Stimulated activated naive B cell treated with anti-CD40 and anti-IgM and Interleukin-4, amounts not matched to agents 10 μg/mL and 1 μg/mL and 100 μg/mL, for 72 hours (primary cell): ENCODE data around the gene BANF1.

ENCODE experiments used
- ATAC-seq, 2 donors: fragments of 150-1000 bp; cut with Tn5 transposase; replicated peaks; 2 replicates each; pipeline ENCODE4 v1.10.0; 2021; ENCODE audit warnings: moderate library complexity in 1 of 2
- DNase-seq: peaks from one replicate; pipeline ENCODE4 v3.0.0; 2021
- H3K27ac Mint-ChIP-seq: one replicate; pipeline ENCODE4 v1.8.0; 2022; ENCODE audit warnings: mild to moderate bottlenecking, mixed read lengths
- H3K27me3 Mint-ChIP-seq, 2 donors: one replicate each; pipeline ENCODE4 v1.8.0; 2022; ENCODE audit warnings: mixed read lengths in 2 of 2
- H3K36me3 Mint-ChIP-seq, 2 donors: one replicate each; pipeline ENCODE4 v1.8.0; 2022; ENCODE audit warnings: mixed read lengths in 2 of 2, mild to moderate bottlenecking in 1 of 2
- H3K4me1 Mint-ChIP-seq, 2 donors: one replicate each; pipeline ENCODE4 v1.8.0; 2022; ENCODE audit warnings: mixed read lengths in 2 of 2, mild to moderate bottlenecking in 1 of 2
- H3K4me3 Mint-ChIP-seq, 2 donors: one replicate each; pipeline ENCODE4 v1.8.0; 2022; ENCODE audit warnings: mild to moderate bottlenecking in 2 of 2, mixed read lengths in 2 of 2, moderate library complexity in 1 of 2
- H3K9me3 Mint-ChIP-seq, 2 donors: one replicate each; pipeline ENCODE4 v1.8.0; 2022; ENCODE audit warnings: mixed read lengths in 2 of 2, mild to moderate bottlenecking in 1 of 2

BANF1 gene, protein sequence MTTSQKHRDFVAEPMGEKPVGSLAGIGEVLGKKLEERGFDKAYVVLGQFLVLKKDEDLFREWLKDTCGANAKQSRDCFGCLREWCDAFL

DNA sequence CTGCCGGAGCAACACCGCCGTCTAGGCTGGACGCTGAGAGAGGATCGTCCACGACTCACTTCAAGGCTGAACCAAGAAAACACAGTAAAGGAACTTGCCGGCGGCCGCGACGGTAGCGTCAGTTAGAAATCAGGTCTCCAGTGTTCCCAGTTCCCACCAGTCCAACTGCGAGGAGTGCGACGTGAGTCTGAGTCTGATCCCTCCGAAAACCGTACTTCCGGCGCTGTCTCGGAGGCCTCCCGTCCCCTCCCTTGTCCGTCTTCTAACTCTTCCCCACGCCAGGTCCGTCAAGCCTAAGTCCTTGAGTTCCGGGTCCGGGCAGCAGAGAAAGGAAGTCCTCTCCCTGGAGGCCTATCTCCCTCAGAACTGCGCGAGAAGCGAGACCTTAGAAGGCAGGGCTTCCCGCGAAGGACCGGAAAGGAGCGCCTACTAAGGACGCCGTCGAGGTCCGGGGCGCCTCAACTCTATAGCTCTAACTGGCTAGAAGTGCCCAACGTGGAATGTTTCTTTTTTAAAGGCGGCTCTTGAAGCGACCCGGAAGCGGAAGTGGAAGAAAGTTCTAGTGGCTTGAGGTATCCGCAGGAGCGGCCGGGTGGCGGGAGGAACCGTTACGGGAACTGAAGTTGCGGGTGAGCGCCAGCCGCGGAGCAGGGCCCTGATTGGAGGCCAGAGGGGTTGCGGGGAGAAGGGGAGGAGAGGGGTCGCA, at the start of gene BANF1, which contains the start of gene EIF1AD:
BANF1 (plus strand) TSS at position 562 of the 706 bp plus-strand sequence. CDS start 748 bp downstream, outside the sequence.
EIF1AD (minus strand) TSS at position 216 of the 706 bp plus-strand sequence. CDS start 1,768 bp downstream, outside the sequence.
- peak within 1 kb of the TSS; percentile 99 for H3K27ac Mint-ChIP-seq
- no peaks in the 10 kb centered on the region for H3K9me3 Mint-ChIP-seq
- H3K4me1 Mint-ChIP-seq = peaks cover 29 to 34% of the 10 kb centered on the region in 2 donors
- no peaks in the 10 kb centered on the region for H3K27me3 Mint-ChIP-seq
- peak; percentile 90 to 93 for ATAC-seq
- H3K36me3 Mint-ChIP-seq = peaks cover 42 to 65% of the 10 kb centered on the region in 2 donors
- peak; percentile 95 for DNase-seq
- H3K4me3 Mint-ChIP-seq = peak within 1 kb of the TSS; percentile 91 to 99

DNA sequence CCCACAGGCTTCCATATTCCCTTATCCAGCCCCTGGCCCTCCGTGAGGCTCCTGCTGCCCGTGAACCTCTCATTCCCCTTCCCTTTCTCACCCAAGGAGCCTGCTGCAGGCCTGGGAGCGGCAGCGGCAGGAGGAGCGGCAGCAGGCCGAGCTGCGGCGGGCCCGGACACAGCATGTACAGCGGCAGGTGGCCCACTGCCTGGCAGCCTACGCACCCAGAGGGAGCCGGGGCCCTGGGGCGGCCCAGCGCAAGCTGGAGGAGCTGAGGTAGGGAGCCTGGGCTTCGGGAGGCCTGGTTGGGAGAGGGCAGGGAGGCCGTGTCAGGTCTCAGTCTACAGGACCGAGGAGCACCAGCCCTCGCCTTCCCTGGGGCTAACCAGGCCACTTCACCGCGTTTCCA, 48.8 kb upstream of the BANF1 start:
- no peaks in the 10 kb centered on the region for H3K36me3 Mint-ChIP-seq
- H3K27me3 Mint-ChIP-seq = peaks cover 0 to under 1% of the 10 kb centered on the region in 2 donors
- no peaks in the 10 kb centered on the region for H3K9me3 Mint-ChIP-seq
- no peak overlapping the region for H3K27ac Mint-ChIP-seq
- peaks cover 15 to 22% of the 10 kb centered on the region in 2 donors for H3K4me1 Mint-ChIP-seq
- no peak for DNase-seq
- H3K4me3 Mint-ChIP-seq = no peak overlapping the region
- no peak for ATAC-seq

GRCh38 chr11:65954771-65955170, 47.5 kb upstream of the BANF1 start:
- Mint-ChIP-seq H3K9me3 (no peaks in the 10 kb centered on the region), H3K4me3 (no peak overlapping the region), H3K36me3 (no peaks in the 10 kb centered on the region), H3K4me1 (peaks cover 15 to 23% of the 10 kb centered on the region in 2 donors), H3K27ac (no peak overlapping the region), H3K27me3 (no peaks in the 10 kb centered on the region)
- ATAC-seq (no peak), DNase-seq (no peak)

GRCh38 chr11:65958291-65958690, 44.0 kb upstream of the BANF1 start:
- no peak for ATAC-seq
- Mint-ChIP-seq H3K36me3 (peaks cover 6 to 15% of the 10 kb centered on the region in 2 donors), H3K27ac (peak overlapping the region; percentile 37), H3K27me3 (no peaks in the 10 kb centered on the region), H3K4me1 (peaks cover 33 to 36% of the 10 kb centered on the region in 2 donors), H3K4me3 (no peak overlapping the region), H3K9me3 (no peaks in the 10 kb centered on the region)
- no peak for DNase-seq

GRCh38 chr11:65958774-65959420, 43.4 kb upstream of the BANF1 start:
- Mint-ChIP-seq H3K4me1 (peaks cover 35 to 42% of the 10 kb centered on the region in 2 donors), H3K4me3 (no peak overlapping the region), H3K36me3 (peaks cover 8 to 15% of the 10 kb centered on the region in 2 donors)

DNA sequence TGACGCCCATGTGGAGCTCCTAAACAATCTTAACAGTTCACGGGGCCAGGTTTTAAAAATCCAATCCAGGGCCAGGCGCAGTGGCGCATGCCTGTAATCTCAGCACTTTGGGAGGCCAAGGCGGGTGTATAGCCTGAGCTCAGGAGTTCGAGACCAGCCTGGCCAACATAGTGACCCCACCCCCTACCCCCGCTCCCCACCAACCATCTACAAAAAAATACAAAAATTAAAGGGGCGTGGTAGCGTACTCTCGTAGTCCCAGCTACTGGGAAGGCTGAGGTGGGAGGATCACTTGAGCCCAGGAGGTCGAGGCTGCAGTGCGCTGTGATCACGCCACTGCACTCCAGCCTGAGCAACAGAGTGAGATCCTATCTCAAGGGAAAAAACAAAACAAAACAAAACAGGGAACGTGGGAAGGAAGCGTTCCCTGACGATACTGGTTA, 41.5 kb upstream of the BANF1 start:
- peaks cover 23 to 32% of the 10 kb centered on the region in 2 donors for H3K36me3 Mint-ChIP-seq
- ATAC-seq (peak; percentile 4 to 5), DNase-seq (no peak)
- H3K27me3 Mint-ChIP-seq = no peaks in the 10 kb centered on the region
- H3K4me3 Mint-ChIP-seq = peak overlapping the region; percentile 95 to 98
- H3K4me1 Mint-ChIP-seq = peaks cover 40 to 55% of the 10 kb centered on the region in 2 donors
- no peaks in the 10 kb centered on the region for H3K9me3 Mint-ChIP-seq
- peak overlapping the region; percentile 99 for H3K27ac Mint-ChIP-seq

More at GRCh38 chr11:65958774-65959420, 43.4 kb upstream of the BANF1 start:
- no peak overlapping the region for H3K27ac Mint-ChIP-seq
- H3K9me3 Mint-ChIP-seq = no peaks in the 10 kb centered on the region
- DNase-seq = no peak
- no peaks in the 10 kb centered on the region for H3K27me3 Mint-ChIP-seq
- ATAC-seq = no peak

DNA sequence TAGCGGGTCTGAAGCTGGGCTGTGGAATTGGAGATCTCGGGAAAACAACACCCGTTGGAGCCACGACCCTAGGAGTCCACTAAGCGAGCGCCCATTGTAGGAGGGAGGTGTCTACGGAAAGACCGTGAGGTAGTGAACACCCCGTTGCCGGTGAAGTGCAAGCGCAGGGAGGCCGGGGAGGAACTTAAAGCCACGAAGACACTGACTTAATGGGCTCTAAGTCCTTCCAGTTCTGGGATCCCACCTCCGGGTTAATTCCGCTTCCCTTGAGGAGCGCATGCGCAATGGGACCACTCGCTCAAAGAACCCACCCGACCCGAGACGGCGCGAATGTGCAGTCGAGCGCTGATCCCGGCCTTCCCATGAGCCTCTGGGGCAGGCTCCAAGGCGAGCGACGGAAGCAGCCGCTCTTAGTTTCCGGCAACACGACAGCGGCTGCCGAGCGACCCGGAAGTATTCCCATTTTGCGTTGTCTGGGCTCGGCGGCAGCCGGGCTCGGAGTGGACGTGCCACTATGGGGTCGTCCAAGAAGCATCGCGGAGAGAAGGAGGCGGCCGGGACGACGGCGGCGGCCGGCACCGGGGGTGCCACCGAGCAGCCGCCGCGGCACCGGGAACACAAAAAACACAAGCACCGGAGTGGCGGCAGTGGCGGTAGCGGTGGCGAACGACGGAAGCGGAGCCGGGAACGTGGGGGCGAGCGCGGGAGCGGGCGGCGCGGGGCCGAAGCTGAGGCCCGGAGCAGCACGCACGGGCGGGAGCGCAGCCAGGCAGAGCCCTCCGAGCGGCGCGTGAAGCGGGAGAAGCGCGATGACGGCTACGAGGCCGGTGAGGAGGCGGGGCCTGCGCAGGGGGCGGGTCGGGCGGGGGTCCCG, 40.8 kb upstream of the BANF1 start, which contains the start of gene SART1:
SART1 (plus strand) TSS at position 468 of the 874 bp plus-strand sequence; CDS start at position 515, 47 bp downstream.
- peaks cover 39 to 54% of the 10 kb centered on the region in 2 donors for H3K4me1 Mint-ChIP-seq
- peaks cover 25 to 35% of the 10 kb centered on the region in 2 donors for H3K36me3 Mint-ChIP-seq
- H3K27me3 Mint-ChIP-seq = no peaks in the 10 kb centered on the region
- peak within 1 kb of the TSS; percentile 99 for H3K27ac Mint-ChIP-seq
- peak within 1 kb of the TSS; percentile 95 to 98 for H3K4me3 Mint-ChIP-seq
- peak; percentile 94 to 96 for ATAC-seq
- DNase-seq = peak; percentile 96
- no peaks in the 10 kb centered on the region for H3K9me3 Mint-ChIP-seq

GRCh38 chr11:65962141-65962564, 40.1 kb upstream of the BANF1 start:
- peak in 1 of 2 donors; percentile 41 for ATAC-seq
- no peak for DNase-seq
- H3K27ac Mint-ChIP-seq = peak overlapping the region; percentile 89
- H3K9me3 Mint-ChIP-seq = no peaks in the 10 kb centered on the region
- peak overlapping the region; percentile 95 to 98 for H3K4me3 Mint-ChIP-seq
- H3K27me3 Mint-ChIP-seq = no peaks in the 10 kb centered on the region
- H3K36me3 Mint-ChIP-seq = peaks cover 31 to 42% of the 10 kb centered on the region in 2 donors
- peaks cover 33 to 48% of the 10 kb centered on the region in 2 donors for H3K4me1 Mint-ChIP-seq

- Mint-ChIP-seq H3K4me1 (peaks cover 28 to 42% of the 10 kb centered on the region in 2 donors), H3K4me3 (no peak overlapping the region), H3K27me3 (no peaks in the 10 kb centered on the region), H3K36me3 (peaks cover 49 to 60% of the 10 kb centered on the region in 2 donors), H3K9me3 (no peaks in the 10 kb centered on the region), H3K27ac (peak overlapping the region; percentile 79)
- DNase-seq (no peak), ATAC-seq (no peak)
These were observed 37.4 kb upstream of the BANF1 start for GRCh38 chr11:65964906-65965305.

GRCh38 chr11:65965986-65966762, 36.1 kb upstream of the BANF1 start:
- peaks cover 29 to 48% of the 10 kb centered on the region in 2 donors for H3K4me1 Mint-ChIP-seq
- no peak overlapping the region for H3K4me3 Mint-ChIP-seq
- peak overlapping the region; percentile 14 for H3K27ac Mint-ChIP-seq
- no peak for DNase-seq
- no peak for ATAC-seq
- H3K9me3 Mint-ChIP-seq = no peaks in the 10 kb centered on the region
- H3K36me3 Mint-ChIP-seq = peaks cover 55 to 67% of the 10 kb centered on the region in 2 donors
- H3K27me3 Mint-ChIP-seq = no peaks in the 10 kb centered on the region

DNA sequence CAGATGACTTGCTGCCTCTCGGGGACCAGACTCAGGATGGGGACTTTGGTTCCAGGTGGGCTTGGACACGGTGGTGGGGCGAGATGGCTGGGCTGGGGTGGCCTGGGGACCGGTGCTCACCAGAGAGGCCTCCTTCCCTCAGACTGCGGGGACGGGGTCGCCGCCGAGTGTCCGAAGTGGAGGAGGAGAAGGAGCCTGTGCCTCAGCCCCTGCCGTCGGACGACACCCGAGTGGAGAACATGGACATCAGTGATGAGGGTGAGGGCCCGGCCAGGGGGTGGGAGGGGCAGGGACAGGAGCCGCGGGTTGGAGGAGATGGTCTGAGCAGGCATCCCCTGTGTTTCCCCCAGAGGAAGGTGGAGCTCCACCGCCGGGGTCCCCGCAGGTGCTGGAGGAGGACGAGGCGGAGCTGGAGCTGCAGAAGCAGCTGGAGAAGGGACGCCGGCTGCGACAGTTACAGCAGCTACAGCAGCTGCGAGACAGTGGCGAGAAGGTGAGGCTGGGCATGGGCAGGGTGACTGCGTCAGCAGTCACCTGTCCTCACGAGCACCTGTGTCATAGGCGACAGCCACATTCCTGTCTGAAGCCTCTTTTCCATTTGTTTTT, 34.9 kb upstream of the BANF1 start:
- Mint-ChIP-seq H3K36me3 (peaks cover 59 to 70% of the 10 kb centered on the region in 2 donors), H3K4me1 (peaks cover 24 to 44% of the 10 kb centered on the region in 2 donors), H3K9me3 (no peaks in the 10 kb centered on the region), H3K4me3 (no peak overlapping the region), H3K27ac (no peak overlapping the region), H3K27me3 (no peaks in the 10 kb centered on the region)
- DNase-seq (no peak), ATAC-seq (no peak)

DNA sequence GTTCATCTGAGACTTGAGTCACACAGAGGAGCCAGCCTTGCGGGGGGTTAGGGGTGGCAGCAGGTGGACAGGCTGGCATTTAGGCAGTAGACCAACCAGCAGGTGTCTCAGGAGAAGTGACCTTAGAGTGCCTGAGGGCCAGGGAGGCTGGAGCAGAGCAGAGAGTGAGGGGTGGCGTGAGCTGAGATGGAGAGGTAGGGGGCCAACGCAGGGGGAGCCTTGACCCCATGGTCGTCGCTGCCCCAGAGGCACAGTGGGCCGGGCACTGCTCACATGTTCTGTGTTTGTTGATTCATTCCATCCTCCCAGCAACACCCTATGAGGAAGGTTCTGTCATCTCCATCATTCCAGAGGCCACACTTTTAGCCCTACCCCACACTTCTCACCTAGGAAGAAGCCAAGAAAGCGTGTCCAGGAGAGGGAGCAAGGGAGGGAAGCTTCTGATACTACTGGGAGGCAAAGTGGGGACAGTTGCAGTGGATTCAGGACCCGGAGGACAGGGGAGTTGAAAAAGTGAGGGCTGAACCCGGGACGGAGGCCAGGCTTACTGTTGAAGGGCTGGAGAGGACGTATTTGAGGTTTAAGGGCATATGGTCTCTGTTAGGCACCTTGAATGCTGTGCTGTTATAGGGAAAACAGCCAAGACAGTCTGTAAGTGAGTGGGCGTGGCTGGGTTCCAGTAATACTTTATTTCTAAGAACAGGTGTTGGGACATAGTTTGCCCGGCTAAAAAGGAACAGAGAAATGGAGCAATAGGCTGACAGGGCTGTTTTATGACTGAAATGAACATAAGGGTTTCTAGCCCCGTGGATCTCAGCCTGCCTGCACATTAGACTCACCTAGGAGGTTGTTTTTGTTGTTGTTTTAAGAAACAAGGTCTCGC, 33.5 kb upstream of the BANF1 start:
- Mint-ChIP-seq H3K4me3 (no peak overlapping the region), H3K27me3 (no peaks in the 10 kb centered on the region), H3K9me3 (no peaks in the 10 kb centered on the region), H3K4me1 (peaks cover 13 to 30% of the 10 kb centered on the region in 2 donors), H3K36me3 (peaks cover 64 to 71% of the 10 kb centered on the region in 2 donors), H3K27ac (peak overlapping the region; percentile 59)
- ATAC-seq = no peak
- DNase-seq = no peak
